ENCODE data around the gene LSP1. TPM values are rescaled to one million over a fixed set of nuclear protein-coding genes. Genes with fewer than 3 reads are reported as not detected.

The LSP1 gene
- total and polyA plus RNA-seq, 2 of the 8 experiments (the other 6 are each of a cell fraction or from before 2014, with no cell fraction given), result 0.03 TPM; not detected in 1

DNA sequence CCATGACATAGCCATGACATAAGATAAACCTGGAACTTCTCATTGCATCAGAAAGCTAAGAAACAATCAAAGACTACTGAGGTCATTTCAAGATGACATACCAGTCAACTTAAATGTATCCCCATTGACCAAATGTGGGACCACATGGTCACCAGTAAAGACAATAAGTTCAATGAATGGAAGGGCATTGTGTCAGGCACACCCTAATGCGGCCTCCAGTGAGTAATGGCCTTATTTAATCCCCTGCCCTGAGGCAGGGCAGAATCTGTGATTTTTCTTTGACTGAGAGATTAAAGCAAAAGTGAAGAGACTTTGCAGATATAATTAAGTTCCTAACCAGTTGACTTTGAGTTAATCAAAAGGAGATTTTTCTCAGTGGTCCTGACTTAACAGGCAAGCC lies 35.4 kb upstream of the LSP1 start:
- H3K27ac ChIP-seq (ENCODE audit: low read depth, low read length), result no peak overlapping the region
- H2BK5ac ChIP-seq (ENCODE audit: low read depth, low read length), result no peak overlapping the region
- H4K5ac ChIP-seq (ENCODE audit: insufficient read length, low read depth, low read length), result no peak overlapping the region
- H3K4ac ChIP-seq (replicated peaks; ENCODE audit: insufficient read length, low read depth, low read length), result no peak overlapping the region
- no peak overlapping the region for H2BK15ac ChIP-seq (ENCODE audit: low read length)
- DNase-seq (ENCODE audit: low read depth in 1 of 2, low spot score in 2 of 2) (no peak), FAIRE-seq (no peak)
- H2AFZ ChIP-seq (ENCODE audit: low read length), result no peak overlapping the region
- no peak overlapping the region for H3K9ac ChIP-seq (replicated peaks in 1 of 4; ENCODE audit: extremely low read depth in 1 of 4, low read depth in 3 of 4, low read length in 3 of 4)
- H4K8ac ChIP-seq (ENCODE audit: extremely low read depth, insufficient read depth, low read length), result no peak overlapping the region
- no peak overlapping the region for H4K91ac ChIP-seq (replicated peaks; ENCODE audit: insufficient read length, low read length)
- no peak overlapping the region for H3K18ac ChIP-seq (ENCODE audit: extremely low read depth, low read length)
- WGBS, 2 experiments (ENCODE audit: extremely low coverage in 1 of 2, insufficient coverage in 1 of 2, insufficient read length in 1 of 2, insufficient replicate concordance in 2 of 2, low coverage in 1 of 2, low lambda C conversion rate in 2 of 2, missing lambda C conversion rate in 1 of 2), result 93% methylated on average over 1 of the region's 1 CpG; no CpG with 5 or more reads in 1 of the 2 experiments
- H3K4me2 ChIP-seq (ENCODE audit: insufficient read depth in 1 of 2, low read depth in 2 of 2, low read length in 2 of 2), result no peak overlapping the region
- peaks cover 8% of the 10 kb centered on the region; the same call in 1 of the 2 replicates for H3K23me2 ChIP-seq (ENCODE audit: low read depth, low read length)
- CTCF ChIA-PET (ENCODE audit: partially characterized antibody), result interaction anchor here (0.7 to 4.9 kb wide), 5 partner anchors 9 to 333 kb away, joined by 3 to 25 read pairs (median 11); no protein-coding TSS in a partner anchor
- H2BK12ac ChIP-seq (ENCODE audit: low read depth, low read length), result no peak overlapping the region
- POLR2A ChIA-PET (ENCODE audit: partially characterized antibody), result no interaction called here
- H3K14ac ChIP-seq (ENCODE audit: insufficient read length), result no peak overlapping the region
- H3K56ac ChIP-seq (replicated peaks; ENCODE audit: insufficient read length, low read depth, low read length), result no peak overlapping the region
- H3K79me2 ChIP-seq (ENCODE audit: control insufficient read depth in 1 of 2, insufficient read depth in 2 of 2, low read length in 2 of 2), result no peaks in the 10 kb centered on the region
- H2AK5ac ChIP-seq (ENCODE audit: low read depth, low read length), result no peak overlapping the region
- no peaks in the 10 kb centered on the region for H3K4me1 ChIP-seq (replicated peaks in 1 of 4; ENCODE audit: control insufficient read depth in 3 of 4, insufficient read depth in 4 of 4, low read length in 3 of 4)
- no peaks in the 10 kb centered on the region for H3K36me3 ChIP-seq (ENCODE audit: control insufficient read depth in 2 of 4, insufficient read depth in 4 of 4, low read length in 3 of 4)
- TF ChIP-seq EZH2 (IDR thresholded peaks at IDR 0.05; ENCODE audit: low read depth, low read length, severe bottlenecking) (no peak), POLR2A (IDR thresholded peaks at IDR 0.05; ENCODE audit: control extremely low read depth in 1 of 2, low read depth in 2 of 2, low read length in 2 of 2) (no peak), SIX5 (IDR thresholded peaks at IDR 0.05; ENCODE audit: low read depth, low read length) (no peak), SP1 (IDR thresholded peaks at IDR 0.05; ENCODE audit: low read depth, low read length) (no peak), SP2 (IDR thresholded peaks at IDR 0.05; ENCODE audit: low read length) (no peak), CBX5 (IDR thresholded peaks at IDR 0.05; ENCODE audit: low read depth, low read length) (no peak), TAF7 (optimal IDR thresholded peaks at IDR 0.05; ENCODE audit: borderline replicate concordance, low read depth, low read length) (no peak), GABPA (IDR thresholded peaks at IDR 0.05; ENCODE audit: borderline replicate concordance, insufficient read depth, low read length) (no peak), RFX5 (IDR thresholded peaks at IDR 0.05; ENCODE audit: borderline replicate concordance, low read depth, low read length) (no peak), TBP (IDR thresholded peaks at IDR 0.05; ENCODE audit: low read depth, low read length) (no peak), BRCA1 (IDR thresholded peaks at IDR 0.05; ENCODE audit: low read depth, low read length) (no peak), RAD21 (IDR thresholded peaks at IDR 0.05 in 1 of 2, conservative IDR thresholded peaks at IDR 0.05 in 1 of 2; ENCODE audit: low read depth in 2 of 2, low read length in 2 of 2) (no peak)
- H3K9me3 ChIP-seq (ENCODE audit: insufficient read depth in 2 of 2, low read depth in 1 of 2, low read length in 1 of 2), result peaks cover 0 to 7% of the 10 kb centered on the region in 2 experiments; a peak in 2 of 4 replicates
- no peaks in the 10 kb centered on the region; a peak in 1 of 7 replicates for H3K27me3 ChIP-seq (replicated peaks in 1 of 4; ENCODE audit: control insufficient read depth in 3 of 4, extremely low read depth in 1 of 4, insufficient read depth in 3 of 4, low read length in 3 of 4)
- H3K4me3 ChIP-seq (ENCODE audit: extremely low read depth in 1 of 4, insufficient read depth in 2 of 4, low read depth in 3 of 4, low read length in 4 of 4), result no peak overlapping the region
- H3K23ac ChIP-seq (ENCODE audit: insufficient read length), result no peak overlapping the region
- no peaks in the 10 kb centered on the region for H3K79me1 ChIP-seq (ENCODE audit: low read depth, low read length)
- peaks cover 0 to 8% of the 10 kb centered on the region in 2 experiments for H4K20me1 ChIP-seq (replicated peaks in 1 of 2; ENCODE audit: control insufficient read depth in 1 of 2, insufficient read depth in 2 of 2, low read length in 2 of 2)
- no peak overlapping the region for H2BK20ac ChIP-seq (ENCODE audit: low read length)
- no peak overlapping the region for H2BK120ac ChIP-seq (replicated peaks; ENCODE audit: low read depth, low read length)

Data from H1 (cell line).